Hypothalamus (tissue), 51 donors: ENCODE measurements around the gene PRSS53.
"Not testable (repeated sequence)": the region's sequence is repeated elsewhere in the genome, so short reads cannot be mapped to it uniquely, and the experiment has no call there.

Source experiments
- DNase-seq, 51 donors: peaks; one replicate each; lab custom pipeline; 2025; lab: John Stamatoyannopoulos, UW

Gene PRSS53

DNA sequence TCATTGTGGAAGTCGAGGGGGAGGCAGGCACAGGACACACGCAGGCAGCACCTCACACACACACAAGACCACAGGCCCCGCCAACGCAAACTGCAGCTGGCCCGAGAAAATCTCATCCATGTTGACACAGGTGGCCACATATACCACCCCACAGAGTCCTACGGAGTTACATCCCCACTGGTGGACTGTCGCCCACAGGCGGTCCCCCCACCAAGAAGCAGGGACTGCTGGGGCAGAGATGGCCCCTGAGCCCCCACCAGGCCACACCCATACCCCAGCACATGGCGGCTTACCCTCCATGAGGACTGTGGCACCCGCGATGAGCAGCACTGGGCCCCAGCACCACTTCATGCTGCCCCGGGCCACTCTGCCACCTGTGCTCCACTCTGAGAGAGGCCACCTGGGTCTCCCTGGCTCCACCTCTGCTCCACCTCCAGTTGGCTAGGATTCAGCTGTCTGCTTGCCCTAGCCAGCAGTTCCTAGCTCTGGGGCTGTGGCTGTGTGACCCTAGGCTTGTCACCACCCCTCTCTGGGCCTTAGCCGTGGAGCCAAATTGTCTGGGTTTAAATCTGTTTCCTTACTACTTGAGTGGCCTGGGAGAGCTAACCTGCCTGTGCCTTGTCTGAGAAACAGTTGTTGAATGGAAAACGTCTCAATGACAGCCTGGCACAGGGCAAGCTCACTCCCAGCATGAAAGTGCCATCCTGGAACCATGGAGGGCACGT is at the start of gene PRSS53:
PRSS53 (minus strand) TSS at position 485 of the 725 bp plus-strand sequence; CDS start at position 351, 134 bp downstream.
- DNase-seq: no peak

DNA sequence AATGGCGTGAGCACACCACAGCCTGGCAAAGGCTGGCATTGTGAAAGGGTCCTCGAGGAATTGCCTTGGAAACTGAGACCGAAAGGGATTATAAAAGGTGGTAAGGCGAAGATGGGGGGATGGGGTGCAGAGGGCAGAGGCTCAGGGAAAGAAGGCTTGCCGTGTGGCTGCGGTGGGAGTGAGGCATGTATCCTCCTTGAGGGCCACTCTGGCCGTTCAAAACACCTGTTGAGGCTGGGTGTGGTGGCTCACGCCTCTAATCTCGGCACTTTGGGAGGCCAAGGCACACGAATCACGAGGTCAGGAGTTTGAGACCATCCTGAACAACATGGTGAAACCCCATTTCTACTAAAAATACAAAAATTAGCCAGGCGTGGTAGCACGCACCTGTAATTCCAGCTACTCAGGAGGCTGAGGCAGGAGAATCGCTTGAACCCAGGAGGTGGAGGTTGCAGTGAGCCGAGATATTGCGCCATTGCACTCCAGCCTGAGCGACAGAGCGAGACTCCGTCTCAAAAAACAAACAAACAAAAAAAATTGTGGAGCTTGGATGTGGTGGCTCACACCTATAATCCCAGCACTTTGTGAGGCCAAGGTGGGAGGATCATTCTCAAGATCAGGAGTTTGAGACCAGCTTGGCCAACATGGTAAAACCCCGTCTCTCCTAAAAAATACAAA is 48.2 kb upstream of the PRSS53 start:
- not testable (repeated sequence) for DNase-seq

DNA sequence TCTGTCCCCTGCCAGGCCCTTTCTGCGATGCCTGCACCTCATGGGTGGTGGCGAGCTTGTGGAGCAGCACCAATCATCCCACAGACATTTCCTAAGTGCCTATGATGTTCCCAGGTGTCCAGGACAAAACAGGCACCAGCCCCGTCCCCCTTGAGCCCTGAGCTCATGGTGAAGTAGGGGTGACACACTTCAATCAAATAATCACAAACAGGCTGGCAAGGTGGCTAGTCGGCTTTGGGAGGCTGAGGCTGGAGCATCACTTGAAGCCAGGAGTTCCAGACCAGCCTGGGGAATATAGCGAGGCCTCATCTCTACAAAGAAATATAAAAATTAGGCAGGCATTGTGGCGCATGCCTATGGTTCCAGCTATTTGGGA is 47.5 kb upstream of the PRSS53 start:
- DNase-seq: no peak

DNA sequence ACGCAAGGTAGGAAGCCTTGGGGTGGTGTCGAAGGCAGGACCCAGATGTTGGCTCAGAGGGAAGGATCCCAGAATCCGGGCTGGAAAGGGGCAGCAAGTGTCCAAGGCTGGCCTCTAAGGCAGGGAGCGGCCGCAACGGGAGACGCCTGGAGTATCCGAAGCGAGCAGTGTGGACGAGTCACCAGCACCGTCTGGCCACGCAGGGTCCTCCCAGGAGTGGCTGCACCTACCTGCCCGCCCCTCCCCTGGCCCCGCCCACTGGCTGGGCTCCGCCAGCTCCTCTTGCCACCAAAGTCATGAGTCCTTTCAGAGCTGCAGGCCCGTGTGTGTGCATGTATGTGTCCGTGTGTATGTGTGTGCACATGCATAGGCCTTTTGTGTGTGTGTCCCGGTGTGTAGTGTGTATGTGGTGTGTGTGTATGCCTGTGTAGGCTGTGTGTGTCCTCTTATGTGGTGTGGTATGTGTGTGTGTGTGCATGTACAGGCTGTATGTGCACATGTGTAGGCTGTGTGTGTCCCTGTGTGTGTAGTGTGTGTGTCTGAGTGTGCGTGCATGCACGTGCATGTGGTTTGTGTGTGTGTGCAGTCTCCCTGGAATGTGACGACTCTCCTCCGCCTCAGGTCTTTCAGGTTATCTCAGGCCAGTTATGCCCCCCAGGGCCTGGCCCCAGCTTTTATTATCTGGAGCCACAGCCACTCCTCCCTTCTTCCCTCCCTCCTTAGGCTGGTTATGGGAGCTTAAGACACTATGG is 47.0 kb upstream of the PRSS53 start, which contains the start of gene PRSS8:
PRSS8 (minus strand) TSS at position 193 of the 752 bp plus-strand sequence. CDS start 229 bp downstream, outside the sequence.
- no peak for DNase-seq

DNA sequence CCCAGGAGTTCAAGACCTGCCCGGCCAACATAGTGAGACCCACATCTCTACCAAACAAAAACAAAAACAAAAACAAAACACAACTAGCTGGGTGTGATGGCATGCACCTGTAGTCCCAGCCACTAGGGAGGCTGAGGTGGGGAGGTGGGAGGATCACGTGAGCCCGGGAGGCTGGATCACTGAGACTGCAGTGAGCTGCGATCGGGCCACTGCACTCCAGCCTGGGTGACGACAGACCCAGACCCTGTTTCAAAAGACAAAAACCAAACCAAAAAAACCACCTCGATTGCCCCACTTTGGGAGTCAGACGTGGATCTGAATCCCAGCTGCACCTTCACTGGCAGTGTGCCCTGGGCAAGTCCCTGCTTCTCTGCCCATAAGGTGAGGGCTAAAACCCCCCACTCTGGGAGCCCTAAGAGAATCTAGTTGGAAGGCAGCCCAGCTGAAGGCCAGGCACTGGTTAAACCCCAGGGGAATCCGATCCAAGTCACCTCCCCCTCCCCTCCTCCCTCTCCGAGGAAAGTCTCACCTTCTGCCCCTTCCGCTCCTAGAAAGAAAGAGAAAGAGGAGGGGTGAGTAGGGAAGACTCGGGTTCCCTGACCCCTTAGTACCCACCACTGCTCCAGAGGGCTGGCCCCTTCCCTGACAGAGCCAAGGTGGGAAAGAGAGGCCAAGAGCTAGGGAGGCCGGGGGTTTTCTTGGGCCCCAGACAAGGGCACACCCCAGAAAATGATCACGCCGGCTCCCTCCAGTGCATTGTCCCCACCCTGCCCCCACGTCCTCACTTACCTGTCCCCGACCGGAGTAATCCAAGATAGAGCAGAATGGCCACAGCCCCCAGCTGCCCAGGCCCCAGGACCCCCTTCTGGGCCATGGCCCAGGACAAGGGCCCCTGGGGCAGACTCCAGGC is 46.1 kb upstream of the PRSS53 start:
- no peak for DNase-seq

DNA sequence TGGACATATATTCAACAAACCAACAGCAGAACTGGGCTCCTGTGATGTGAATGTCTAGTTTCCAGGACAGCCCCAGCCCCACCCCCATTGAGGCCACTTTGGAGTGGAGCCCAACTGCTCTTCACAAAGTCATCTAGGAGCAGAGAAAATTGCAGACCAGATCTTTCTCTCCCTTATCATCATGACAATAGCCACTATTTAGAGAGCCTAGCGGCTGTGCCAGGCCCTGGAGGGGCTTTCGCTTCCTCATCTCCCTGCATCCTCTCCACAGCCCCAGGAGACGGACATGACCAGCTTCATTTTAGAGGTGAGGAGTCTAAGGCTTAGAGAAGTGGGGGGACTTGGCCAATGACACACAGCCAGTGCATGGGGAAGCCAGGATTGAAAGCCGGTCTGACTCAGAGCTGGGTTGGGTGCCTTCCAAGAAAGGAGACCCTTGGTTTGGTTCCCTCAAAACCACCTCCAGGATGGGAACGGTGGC is 45.4 kb upstream of the PRSS53 start:
- DNase-seq: peak in 5 of 51 donors; percentile 8 to 32 (median 12)

DNA sequence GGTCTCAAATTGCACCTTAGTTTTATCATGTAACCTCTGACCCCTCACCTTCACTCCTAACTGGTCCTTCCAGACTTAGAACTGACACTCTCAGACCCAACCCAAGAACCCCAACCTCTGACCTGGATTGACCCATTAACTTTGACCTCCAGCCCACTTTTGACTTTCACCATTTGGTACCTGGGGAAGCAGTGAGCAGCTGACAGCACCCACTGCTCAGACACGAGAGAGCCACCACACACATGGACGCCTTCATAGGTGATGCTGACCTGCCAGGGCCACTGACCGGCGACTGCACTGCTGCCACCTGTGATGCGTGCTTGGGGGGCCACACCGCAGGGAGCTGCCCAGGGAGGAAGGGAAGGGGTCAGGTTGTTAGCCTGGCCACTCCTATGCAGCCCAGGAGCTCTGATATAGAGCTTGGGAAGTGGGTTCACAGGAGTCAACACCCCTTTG is 44.3 kb upstream of the PRSS53 start:
- DNase-seq: no peak

DNA sequence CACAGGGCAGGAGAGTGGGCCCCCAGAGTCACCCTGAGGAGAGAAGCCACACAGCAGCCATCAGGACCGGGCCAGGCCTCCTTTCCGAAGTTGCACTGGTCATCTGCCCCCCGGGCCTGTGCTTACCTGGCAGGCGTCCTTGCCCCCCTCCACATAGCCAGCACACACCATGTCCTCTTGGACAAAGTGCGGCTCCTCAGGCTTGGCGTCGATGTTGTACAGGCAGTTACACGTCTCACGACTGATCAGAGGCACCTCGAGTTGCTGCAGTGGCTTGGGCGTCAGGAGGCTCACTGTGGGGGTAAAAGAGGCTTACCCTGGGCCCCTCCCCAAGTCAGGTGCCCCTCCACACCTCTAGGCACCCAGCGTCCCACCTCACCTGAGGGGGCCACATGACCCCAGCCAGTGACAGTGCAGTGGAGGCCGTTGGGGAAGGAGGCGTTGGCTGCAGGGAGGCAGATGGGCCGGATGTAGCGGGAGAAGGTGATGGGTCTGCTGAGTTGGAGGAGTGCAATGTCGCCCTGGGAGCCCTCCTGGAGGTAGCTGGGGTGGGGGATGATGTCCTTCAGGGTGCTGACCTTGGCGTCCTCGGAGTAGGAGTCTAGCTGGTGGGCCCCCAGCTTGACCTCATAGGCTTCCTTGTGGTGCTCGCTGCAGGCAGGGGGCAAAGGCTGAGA is 43.7 kb upstream of the PRSS53 start:
- no peak for DNase-seq

DNA sequence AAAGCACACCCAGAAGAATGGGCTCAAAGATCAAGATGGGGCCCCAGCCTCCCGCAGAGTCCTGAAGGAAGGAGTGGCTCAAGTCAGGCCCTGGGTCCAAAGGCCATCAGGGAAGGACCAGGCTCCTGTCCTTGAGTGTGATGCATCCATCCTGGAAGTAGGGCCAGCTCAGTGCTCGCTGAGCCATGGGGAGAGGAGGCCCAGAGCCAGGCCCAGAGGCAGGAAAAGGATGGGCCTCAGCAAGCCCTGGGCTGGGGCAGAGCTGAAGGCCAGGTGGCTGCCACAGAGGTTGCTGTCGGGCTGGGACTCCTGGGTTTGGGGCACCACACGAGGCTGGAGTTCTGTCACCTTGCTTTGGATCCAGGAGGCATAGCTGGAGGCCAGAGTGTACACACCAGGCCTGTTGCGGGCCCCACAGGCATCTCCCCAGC is 43.1 kb upstream of the PRSS53 start:
- DNase-seq: no peak

DNA sequence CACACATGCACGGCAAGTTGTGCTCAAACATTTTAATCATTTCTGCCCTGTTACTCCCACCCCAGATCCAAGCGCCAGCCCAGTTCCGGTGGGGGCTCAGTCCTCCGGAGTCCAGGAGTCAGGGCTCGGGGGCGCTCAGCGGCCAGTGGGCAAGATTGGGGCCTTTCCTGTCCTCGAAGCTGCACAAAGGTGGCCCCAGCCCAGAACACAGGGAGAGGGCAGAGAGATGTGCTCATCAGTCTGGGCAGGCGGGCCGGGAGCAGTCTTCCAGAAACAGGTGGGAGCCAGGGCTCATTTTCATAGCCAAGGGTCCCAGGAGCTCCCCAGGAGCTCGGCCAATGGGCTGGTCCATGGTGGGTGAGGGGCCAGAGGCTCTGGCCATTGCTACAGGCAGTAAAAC is 42.7 kb upstream of the PRSS53 start:
- no peak for DNase-seq

DNA sequence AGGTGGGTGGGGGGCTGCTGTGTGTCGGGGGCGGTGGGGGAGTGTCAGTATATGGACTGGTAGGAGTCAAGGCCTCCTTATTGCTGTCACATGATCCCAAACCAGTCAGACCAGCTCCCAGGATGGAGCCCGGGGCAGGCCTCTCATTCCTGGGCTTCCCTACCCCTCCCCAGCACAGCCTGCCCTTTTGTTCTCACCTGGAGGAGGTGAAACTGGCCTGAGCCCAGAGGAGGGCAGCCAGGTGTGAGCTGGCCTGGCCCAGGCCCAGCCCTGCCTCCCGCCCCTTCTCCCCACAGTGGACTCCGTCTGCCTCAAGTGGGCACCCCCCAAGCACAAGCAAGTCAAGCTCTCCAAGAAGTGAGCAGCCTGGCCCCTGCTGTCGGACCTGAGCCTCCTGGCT is 42.2 kb upstream of the PRSS53 start:
- DNase-seq: no peak

DNA sequence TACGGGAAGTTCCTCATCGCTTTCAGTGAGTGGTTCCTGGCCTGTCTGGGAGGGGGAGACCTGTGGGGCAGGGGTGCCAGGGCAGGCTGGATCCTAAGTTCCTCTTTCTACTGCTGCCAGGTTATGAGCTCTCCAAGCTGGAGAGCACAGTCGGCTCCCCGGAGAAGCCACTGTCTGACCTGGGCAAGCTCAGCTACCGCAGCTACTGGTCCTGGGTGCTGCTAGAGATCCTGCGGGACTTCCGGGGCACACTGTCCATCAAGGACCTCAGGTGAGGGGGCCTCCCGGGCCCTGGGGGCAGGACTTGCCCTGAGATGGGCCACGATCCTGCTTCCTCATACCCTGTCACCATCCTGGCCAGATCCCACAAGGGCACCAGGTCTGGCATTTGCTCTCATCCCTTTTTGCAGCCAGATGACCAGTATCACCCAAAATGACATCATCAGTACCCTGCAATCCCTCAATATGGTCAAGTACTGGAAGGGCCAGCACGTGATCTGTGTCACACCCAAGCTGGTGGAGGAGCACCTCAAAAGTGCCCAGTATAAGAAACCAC is 41.7 kb upstream of the PRSS53 start:
- no peak for DNase-seq

DNA sequence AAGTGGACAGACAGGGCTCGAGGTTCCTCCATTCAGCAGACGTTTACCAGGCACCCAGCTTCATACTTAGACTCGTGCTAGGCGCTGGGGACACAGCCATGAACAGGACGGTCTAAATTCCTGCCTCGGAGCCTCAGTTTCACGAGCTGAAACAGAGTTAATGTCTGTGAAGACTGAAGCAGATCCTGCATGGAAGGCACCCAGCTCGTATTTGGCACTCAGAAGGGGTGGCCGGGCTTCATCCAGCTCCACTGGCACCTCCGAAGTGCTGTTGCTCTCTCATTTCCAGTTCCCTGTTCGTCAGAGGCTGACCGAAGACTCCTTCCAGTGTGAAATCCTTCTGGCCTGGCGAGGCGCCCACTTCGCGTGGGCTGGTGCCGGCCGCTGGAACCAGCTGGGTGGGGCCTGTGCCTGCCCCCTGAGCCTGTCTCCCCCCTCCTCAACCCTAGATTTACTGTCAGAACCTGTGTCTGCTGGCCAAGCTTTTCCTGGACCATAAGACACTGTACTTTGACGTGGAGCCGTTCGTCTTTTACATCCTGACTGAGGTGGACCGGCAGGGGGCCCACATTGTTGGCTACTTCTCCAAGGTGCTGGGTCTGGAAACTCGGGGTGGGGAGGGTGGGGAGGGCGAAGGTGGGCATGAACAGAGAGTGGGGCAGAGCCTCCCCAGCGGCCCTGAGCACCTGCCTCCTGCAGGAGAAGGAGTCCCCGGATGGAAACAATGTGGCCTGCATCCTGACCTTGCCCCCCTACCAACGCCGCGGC is 41.0 kb upstream of the PRSS53 start:
- DNase-seq: peak in 23 of 51 donors; percentile 15 to 64 (median 46)

DNA sequence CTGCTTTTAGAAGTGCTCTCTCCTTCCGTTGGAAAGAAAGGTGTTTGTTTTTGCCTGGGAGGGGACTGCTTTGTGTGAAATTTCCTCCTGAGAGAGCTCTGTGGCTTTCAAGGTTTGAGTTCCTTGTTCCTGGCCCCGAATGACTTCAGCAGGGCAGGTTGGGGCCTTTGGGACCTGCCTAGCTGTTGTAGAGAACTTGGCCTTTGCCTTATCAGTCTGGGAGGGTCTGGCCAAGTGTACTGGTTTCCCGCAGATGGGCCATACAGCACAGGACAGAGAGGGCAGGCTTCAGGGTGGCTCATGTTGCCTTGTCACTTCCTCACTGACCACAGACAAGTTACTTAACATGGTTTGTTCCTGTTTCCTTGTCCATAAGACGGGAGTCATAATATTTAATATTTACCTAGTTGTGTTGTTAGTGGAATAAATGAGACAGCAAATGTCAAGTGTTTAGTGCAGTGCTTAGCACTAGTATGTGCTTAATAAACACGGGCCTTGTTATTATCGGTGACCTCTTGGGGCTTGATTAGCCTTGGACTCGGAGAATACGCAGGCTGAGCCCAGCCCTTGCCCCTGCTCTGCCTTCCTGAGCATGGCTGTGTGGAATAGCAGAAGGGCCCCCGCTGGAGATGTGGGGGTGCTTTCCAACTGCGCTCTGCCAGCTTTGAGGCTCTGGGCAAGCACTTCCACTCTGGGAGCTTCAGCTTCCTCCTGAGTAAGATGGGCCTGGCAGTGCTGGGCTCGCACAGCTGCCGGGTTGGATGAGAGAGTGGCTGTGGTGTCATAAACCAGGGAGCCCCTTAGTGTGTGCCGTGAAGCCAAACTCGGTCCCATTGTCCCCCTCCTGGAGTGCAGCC is 40.2 kb upstream of the PRSS53 start:
- peak in 25 of 51 donors; percentile 5 to 64 (median 31) for DNase-seq

DNA sequence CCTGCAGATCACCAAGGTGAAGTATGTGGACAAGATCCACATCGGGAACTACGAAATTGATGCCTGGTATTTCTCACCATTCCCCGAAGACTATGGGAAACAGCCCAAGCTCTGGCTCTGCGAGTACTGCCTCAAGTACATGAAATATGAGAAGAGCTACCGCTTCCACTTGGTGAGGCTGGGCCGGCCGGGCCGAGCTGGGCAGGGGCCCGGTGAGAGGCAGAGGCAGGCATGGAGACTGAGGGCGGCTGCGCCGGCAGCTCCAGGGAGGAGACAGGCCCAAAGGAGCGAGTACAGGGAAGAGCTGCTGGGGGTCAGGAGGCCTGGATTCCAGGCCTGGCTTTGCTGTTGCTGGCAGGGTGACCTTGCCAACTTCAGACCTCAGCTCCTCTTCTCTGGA is 38.4 kb upstream of the PRSS53 start:
- no peak for DNase-seq

DNA sequence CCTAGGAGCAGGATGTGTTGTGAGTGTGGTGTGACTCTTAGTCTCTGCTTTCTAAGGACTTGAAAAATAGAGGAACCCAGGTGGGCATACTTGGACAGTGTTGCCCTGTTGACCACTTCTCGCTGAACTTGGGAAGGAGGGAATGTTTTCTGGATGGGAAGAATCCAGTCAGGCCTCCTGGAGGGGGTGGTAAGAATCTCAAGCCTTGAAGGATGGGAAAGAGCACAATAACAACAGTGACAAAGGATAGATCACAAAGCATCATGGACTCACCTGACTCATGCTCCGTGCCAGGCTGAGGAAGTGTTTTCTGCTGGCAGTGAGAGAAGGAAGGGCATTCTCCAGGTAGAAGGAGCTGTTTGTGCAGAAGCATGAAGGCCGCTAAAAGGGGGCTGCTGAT is 37.1 kb upstream of the PRSS53 start:
- DNase-seq: no peak

DNA sequence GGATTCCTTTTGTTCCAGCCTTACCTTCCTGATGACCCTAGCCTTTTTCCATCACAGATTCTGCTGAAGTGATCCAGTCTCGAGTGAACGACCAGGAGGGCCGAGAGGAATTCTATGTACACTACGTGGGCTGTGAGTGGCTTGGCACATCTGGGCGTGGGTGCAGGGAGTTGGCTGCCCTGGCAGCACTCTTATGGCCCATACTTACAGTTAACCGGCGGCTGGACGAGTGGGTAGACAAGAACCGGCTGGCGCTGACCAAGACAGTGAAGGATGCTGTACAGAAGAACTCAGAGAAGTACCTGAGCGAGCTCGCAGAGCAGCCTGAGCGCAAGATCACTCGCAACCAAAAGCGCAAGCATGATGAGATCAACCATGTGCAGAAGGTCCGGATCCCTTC is 31.4 kb upstream of the PRSS53 start:
- DNase-seq: no peak
